Spleen (tissue), 11 donors: ENCODE data around the gene TCN1. TPM values are rescaled to one million over a fixed set of nuclear protein-coding genes. Genes with fewer than 3 reads are reported as not detected.

ENCODE experiments used
- DNase-seq: peaks from one replicate; pipeline ENCODE4 v3.0.0-alpha.2; 2020
- H3K27ac ChIP-seq, 8 donors: fragments of 200-600 bp; sonication (generic) in 7 of 8; 1 replicate in 4 of 8; 2 replicates in 4 of 8; pipeline versions ENCODE4 v1.5.0 to v1.8.0; 2016 to 2021; ENCODE audit warnings: inconsistent platforms in 4 of 8, mild to moderate bottlenecking in 4 of 8, moderate library complexity in 1 of 8
- H3K27me3 ChIP-seq, 7 donors: fragments of 200-600 bp; sonication (generic) in 6 of 7; replicated peaks in 1 of 7; 1 replicate in 4 of 7; 2 replicates in 3 of 7; pipeline versions ENCODE4 v1.5.0 to v1.8.0; 2016 to 2021; ENCODE audit warnings: inconsistent platforms in 3 of 7, mild to moderate bottlenecking in 1 of 7
- H3K36me3 ChIP-seq, 6 donors: fragments of 200-600 bp; sonication (generic) in 5 of 6; 1 replicate in 4 of 6; 2 replicates in 2 of 6; pipeline versions ENCODE4 v1.5.0 to v1.8.0; 2016 to 2021; ENCODE audit warnings: inconsistent platforms in 2 of 6
- H3K4me1 ChIP-seq, 6 donors: fragments of 200-600 bp; sonication (generic) in 5 of 6; 1 replicate in 3 of 6; 2 replicates in 3 of 6; pipeline versions ENCODE4 v1.5.0 to v1.8.0; 2016 to 2021; ENCODE audit warnings: inconsistent platforms in 3 of 6
- H3K4me3 ChIP-seq, 8 donors: fragments of 200-600 bp; sonication (generic) in 7 of 8; 1 replicate in 4 of 8; 2 replicates in 4 of 8; pipeline versions ENCODE4 v1.5.0 to v1.8.0; 2016 to 2021; ENCODE audit warnings: inconsistent platforms in 4 of 8, mild to moderate bottlenecking in 4 of 8, moderate library complexity in 2 of 8
- H3K9me3 ChIP-seq, 8 donors: fragments of 200-600 bp; sonication (generic) in 7 of 8; 1 replicate in 4 of 8; 2 replicates in 4 of 8; pipeline versions ENCODE4 v1.5.0 to v1.8.0; 2016 to 2021; ENCODE audit warnings: inconsistent platforms in 4 of 8
- POLR2A ChIP-seq, 3 donors: fragments of 450-650 bp; IDR thresholded peaks; one replicate each; pipeline ENCODE4 v1.5.1; 2017; ENCODE audit warnings: antibody characterized with exemption in 3 of 3, mild to moderate bottlenecking in 1 of 3
- POLR2AphosphoS5 ChIP-seq, 3 donors: sonication (generic); formaldehyde crosslinking; IDR thresholded peaks; one replicate each; pipeline ENCODE4 v1.5.1; 2017; ENCODE audit warnings: antibody characterized with exemption in 3 of 3
- WGBS, 5 donors: extraction: QIAGEN DNeasy Blood & Tissue Kit in 3 of 5; methylation state at CpG; one replicate each; pipeline versions ENCODE4 v1.1.5 to v1.1.7; 2013 to 2018; 5-methylcytosine and 5-hydroxymethylcytosine counted together
- intact Hi-C: fragments of 100-400 bp; cut with DNase I; formaldehyde crosslinking; loops from one replicate; pipeline ENCODE4 v1.15.0; 2023; ENCODE audit warnings: low total_unique reads
- polyA plus RNA-seq, 3 donors: library from polyadenylated mRNA; stranded (reverse); fragments of 200-250 nt; gene quantifications; one replicate each; pipeline ENCODE4 v1.2.1, GENCODE V29; 2013
- total RNA-seq, 7 donors: library from RNA; depleted of rRNA in 3 of 7; stranded (reverse); fragments of >200 nt in 3 of 7; fragmentation: NEBNext Ultra II Directional in 4 of 7; extraction: Animal tissue kit (Norgen Biotek cat#: 25700) in 4 of 7; gene quantifications; one replicate each; pipeline versions ENCODE4 v1.1.0 to v1.2.1, GENCODE V29; 2016 to 2021
- TF ChIP-seq, protein P1 (sequence below), 11 experiments: fragments of 200-600 bp in 7 of 11; fragments of 450-650 bp in 4 of 11; sonication (generic) in 4 of 11; IDR thresholded peaks in 8 of 11; conservative IDR thresholded peaks in 3 of 11; 1 replicate in 7 of 11; 2 replicates in 4 of 11; pipeline versions ENCODE4 v1.4.0 to v1.8.0; 2016 to 2021; ENCODE audit warnings: antibody characterized with exemption in 11 of 11, inconsistent platforms in 4 of 11, mild to moderate bottlenecking in 1 of 11
- donor health status: healthy with polysubstance abuse.
- donor health status: DM: no; HTN: no; CAD: no; lungs with moderate emphysema.
- donor health status: DM: no; HTN: no; CAD: no.
- donor health status: Bipolar disorder and iron deficiency.
- donor health status: healthy.
- donor health status: DM: no; HTN: no; CAD: no.
- donor health status: DM: yes; HTN: yes; CAD: no.

Gene TCN1
- total and polyA plus RNA-seq, 10 donors = 0.26 to 18.6 (median 2.0) TPM

GRCh38 chr11:59867946-59868345 is 1.7 kb upstream of the TCN1 start:
- intact Hi-C loops = no loop called here
- Histone ChIP-seq H3K4me3 (no peak overlapping the region), H3K27ac (no peak overlapping the region), H3K36me3 (no peaks in the 10 kb centered on the region), H3K4me1 (no peaks in the 10 kb centered on the region), H3K27me3 (no peaks in the 10 kb centered on the region), H3K9me3 (peaks cover 0 to 17% (median 8%) of the 10 kb centered on the region in 8 donors)
- no peak for DNase-seq
- TF ChIP-seq POLR2AphosphoS5 (IDR thresholded peaks at IDR 0.05) = no peak
- TF ChIP-seq, protein P1, sequence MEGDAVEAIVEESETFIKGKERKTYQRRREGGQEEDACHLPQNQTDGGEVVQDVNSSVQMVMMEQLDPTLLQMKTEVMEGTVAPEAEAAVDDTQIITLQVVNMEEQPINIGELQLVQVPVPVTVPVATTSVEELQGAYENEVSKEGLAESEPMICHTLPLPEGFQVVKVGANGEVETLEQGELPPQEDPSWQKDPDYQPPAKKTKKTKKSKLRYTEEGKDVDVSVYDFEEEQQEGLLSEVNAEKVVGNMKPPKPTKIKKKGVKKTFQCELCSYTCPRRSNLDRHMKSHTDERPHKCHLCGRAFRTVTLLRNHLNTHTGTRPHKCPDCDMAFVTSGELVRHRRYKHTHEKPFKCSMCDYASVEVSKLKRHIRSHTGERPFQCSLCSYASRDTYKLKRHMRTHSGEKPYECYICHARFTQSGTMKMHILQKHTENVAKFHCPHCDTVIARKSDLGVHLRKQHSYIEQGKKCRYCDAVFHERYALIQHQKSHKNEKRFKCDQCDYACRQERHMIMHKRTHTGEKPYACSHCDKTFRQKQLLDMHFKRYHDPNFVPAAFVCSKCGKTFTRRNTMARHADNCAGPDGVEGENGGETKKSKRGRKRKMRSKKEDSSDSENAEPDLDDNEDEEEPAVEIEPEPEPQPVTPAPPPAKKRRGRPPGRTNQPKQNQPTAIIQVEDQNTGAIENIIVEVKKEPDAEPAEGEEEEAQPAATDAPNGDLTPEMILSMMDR (IDR thresholded peaks at IDR 0.05 in 8 of 11, conservative IDR thresholded peaks at IDR 0.05 in 3 of 11) = no peak
- no peak for TF ChIP-seq POLR2A (IDR thresholded peaks at IDR 0.05)
- 79 to 95% (median 93%) methylated on average over 2 of the region's 2 CpGs for WGBS, 5 donors

DNA sequence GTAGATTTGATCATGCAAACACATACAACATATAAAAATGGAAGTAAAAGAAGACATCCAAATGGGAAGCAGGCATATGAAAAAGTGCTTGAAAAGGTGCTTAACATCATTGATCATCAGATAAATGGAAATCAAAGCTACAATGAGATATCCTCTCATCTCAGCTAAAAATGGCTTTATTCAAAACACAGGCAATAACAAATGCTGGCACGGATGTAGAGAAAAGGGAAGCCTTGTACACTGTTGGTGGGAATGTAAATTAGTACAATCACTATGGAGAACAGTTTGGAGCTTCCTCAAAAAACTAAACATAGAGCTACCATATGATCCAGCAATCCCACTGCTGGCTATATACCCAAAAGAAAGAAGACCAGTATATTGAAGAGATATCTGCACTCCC is 549 bp upstream of the TCN1 start:
- intact Hi-C loops = no loop called here
- H3K36me3 ChIP-seq = no peaks in the 10 kb centered on the region
- H3K27ac ChIP-seq = peak overlapping the region in 2 of 8 donors; percentile 49 to 76
- TF ChIP-seq POLR2A (IDR thresholded peaks at IDR 0.05) (no peak), POLR2AphosphoS5 (IDR thresholded peaks at IDR 0.05) (no peak)
- TF ChIP-seq, protein P1 (IDR thresholded peaks at IDR 0.05 in 8 of 11, conservative IDR thresholded peaks at IDR 0.05 in 3 of 11) = no peak
- H3K4me3 ChIP-seq = no peak overlapping the region
- DNase-seq = no peak
- H3K27me3 ChIP-seq = no peaks in the 10 kb centered on the region
- 40 to 77% (median 47%) methylated on average over 1 of the region's 1 CpG for WGBS, 5 donors
- H3K9me3 ChIP-seq = peaks cover 0 to 17% (median 8%) of the 10 kb centered on the region in 8 donors
- H3K4me1 ChIP-seq = no peaks in the 10 kb centered on the region

GRCh38 chr11:59865031-59865430 is 1.3 kb downstream of the TCN1 start:
- TF ChIP-seq, protein P1 (IDR thresholded peaks at IDR 0.05 in 8 of 11, conservative IDR thresholded peaks at IDR 0.05 in 3 of 11) = no peak
- TF ChIP-seq POLR2A (IDR thresholded peaks at IDR 0.05) (no peak), POLR2AphosphoS5 (IDR thresholded peaks at IDR 0.05) (no peak)
- Histone ChIP-seq H3K9me3 (peaks cover 0 to under 1% (median 0%) of the 10 kb centered on the region in 8 donors), H3K27ac (peak overlapping the region in 5 of 8 donors; percentile 20 to 76 (median 49)), H3K27me3 (no peaks in the 10 kb centered on the region), H3K36me3 (no peaks in the 10 kb centered on the region), H3K4me1 (no peaks in the 10 kb centered on the region), H3K4me3 (no peak overlapping the region)
- intact Hi-C loops = no loop called here
- 60 to 91% (median 80%) methylated on average over 1 of the region's 1 CpG for WGBS, 5 donors
- no peak for DNase-seq

GRCh38 chr11:59862252-59862651 is 4.0 kb downstream of the TCN1 start:
- H3K4me1 ChIP-seq = peaks cover 0 to 4% (median 0%) of the 10 kb centered on the region in 6 donors
- 48 to 66% (median 53%) methylated on average over 3 of the region's 3 CpGs for WGBS, 5 donors
- no peak overlapping the region for H3K4me3 ChIP-seq
- H3K27me3 ChIP-seq = no peaks in the 10 kb centered on the region
- no peak for DNase-seq
- H3K9me3 ChIP-seq = no peaks in the 10 kb centered on the region
- TF ChIP-seq POLR2A (IDR thresholded peaks at IDR 0.05) (no peak), POLR2AphosphoS5 (IDR thresholded peaks at IDR 0.05) (no peak)
- TF ChIP-seq, protein P1 (IDR thresholded peaks at IDR 0.05 in 8 of 11, conservative IDR thresholded peaks at IDR 0.05 in 3 of 11) = no peak
- H3K27ac ChIP-seq = no peak overlapping the region
- no peaks in the 10 kb centered on the region for H3K36me3 ChIP-seq
- intact Hi-C loops = no loop called here
